HG02642 (cell line): ENCODE data around the gene RASA2.

Experiments
- ATAC-seq: cut with Tn5 transposase; IDR thresholded peaks from one replicate; pipeline ENCODE4 v1.9.1; 2021; ENCODE audit warnings: mild to moderate bottlenecking; ENCODE audit not compliant: unreplicated experiment, poor library complexity

Gene RASA2

GRCh38 chr3:141557961-141558706 lies 71.3 kb downstream of the RASA2 start:
- no peak for ATAC-seq

GRCh38 chr3:141561426-141562034 lies 74.7 kb downstream of the RASA2 start:
- ATAC-seq: no peak

- ATAC-seq: no peak
Observed at GRCh38 chr3:141564241-141564640, 77.4 kb downstream of the RASA2 start.

GRCh38 chr3:141570068-141570467 lies 83.2 kb downstream of the RASA2 start:
- ATAC-seq: no peak

GRCh38 chr3:141575879-141576743 lies 89.3 kb downstream of the RASA2 start:
- no peak for ATAC-seq

GRCh38 chr3:141576744-141577052 lies 89.9 kb downstream of the RASA2 start:
- no peak for ATAC-seq

GRCh38 chr3:141578202-141578973 lies 91.6 kb downstream of the RASA2 start:
- ATAC-seq: no peak

GRCh38 chr3:141594357-141594756 lies 107.5 kb downstream of the RASA2 start:
- ATAC-seq: no peak

GRCh38 chr3:141597931-141598330 lies 111.1 kb downstream of the RASA2 start:
- ATAC-seq: no peak

GRCh38 chr3:141600331-141600730 lies 113.5 kb downstream of the RASA2 start:
- ATAC-seq: no peak

GRCh38 chr3:141602706-141603105 lies 115.9 kb downstream of the RASA2 start:
- ATAC-seq: no peak

GRCh38 chr3:141603473-141604035 lies 116.7 kb downstream of the RASA2 start:
- no peak for ATAC-seq

GRCh38 chr3:141605883-141606282 lies 119.1 kb downstream of the RASA2 start:
- ATAC-seq: no peak

GRCh38 chr3:141608438-141608837 lies 121.6 kb downstream of the RASA2 start:
- no peak for ATAC-seq

- ATAC-seq: no peak
Observed at GRCh38 chr3:141610939-141611338, 124.1 kb downstream of the RASA2 start.

GRCh38 chr3:141618103-141618910 lies 131.5 kb downstream of the RASA2 start:
- ATAC-seq: no peak

- ATAC-seq: no peak
Observed at GRCh38 chr3:141618938-141619337, 132.1 kb downstream of the RASA2 start.

- ATAC-seq: no peak
Observed at GRCh38 chr3:141619450-141619849, 132.6 kb downstream of the RASA2 start.

GRCh38 chr3:141623691-141624090 lies 136.9 kb downstream of the RASA2 start:
- ATAC-seq: no peak
